Keratinocyte (primary cell): ENCODE data around the gene KRTAP9-6.

Experiments used
- CTCF ChIP-seq, 3 experiments: IDR thresholded peaks in 1 of 3; conservative IDR thresholded peaks in 1 of 3; optimal IDR thresholded peaks in 1 of 3; 2 replicates in 2 of 3; 3 replicates in 1 of 3; pipeline versions ENCODE3 to v1.5.1; 2011; ENCODE audit warnings: low read length in 3 of 3, mild to moderate bottlenecking in 3 of 3, moderate library complexity in 2 of 3, control low read depth in 1 of 3, inconsistent platforms in 1 of 3; ENCODE audit not compliant: insufficient read depth in 2 of 3; ENCODE audit errors: extremely low read depth in 1 of 3
- EZH2 ChIP-seq: IDR thresholded peaks from one replicate; pipeline ENCODE4 v1.6.1; 2012; ENCODE audit warnings: inconsistent platforms, mild to moderate bottlenecking, low read length, moderate library complexity

- TF ChIP-seq CTCF (optimal IDR thresholded peaks at IDR 0.05 in 1 of 3, IDR thresholded peaks at IDR 0.05 in 1 of 3, conservative IDR thresholded peaks at IDR 0.05 in 1 of 3; ENCODE audit: extremely low read depth in 1 of 3, insufficient read depth in 2 of 3, low read length in 3 of 3): no peak
- no peak for TF ChIP-seq EZH2
These were observed 28.8 kb downstream of the KRTAP9-6 start for GRCh38 chr17:41294016-41294415.
